ENCODE measurements around the gene RSBN1. TPM values are rescaled to one million over a fixed set of nuclear protein-coding genes. Genes with fewer than 3 reads are reported as not detected.
"Not testable (repeated sequence)": the region's sequence is repeated elsewhere in the genome, so short reads cannot be mapped to it uniquely, and the experiment has no call there.

Gene RSBN1
- total RNA-seq, 4 donors from 2014 or later, result 17.1 to 29.1 (median 22.2) TPM

DNA sequence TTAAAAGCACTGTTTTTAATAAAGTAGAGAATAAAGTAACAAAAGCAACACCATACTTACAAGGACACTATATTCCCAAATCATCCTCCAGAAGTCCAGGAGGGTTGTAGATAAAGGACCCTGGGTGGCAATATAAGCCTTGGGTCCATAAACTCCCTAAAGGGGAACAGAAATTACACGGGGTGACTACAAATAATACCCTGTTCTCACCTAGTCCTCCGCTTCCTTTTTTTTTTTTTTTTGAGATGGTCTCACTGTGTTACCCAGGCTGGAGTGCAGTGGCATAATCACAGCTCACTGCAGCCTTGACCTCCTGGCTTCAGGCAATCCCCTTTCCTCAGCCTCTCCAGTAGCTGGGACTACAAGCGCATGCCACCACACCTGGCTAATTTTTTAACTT lies 46.1 kb upstream of the RSBN1 start:
- 84% methylated on average over 3 of the region's 3 CpGs for WGBS
- Histone ChIP-seq H3K27me3 (no peaks in the 10 kb centered on the region), H3K4me3 (no peak overlapping the region), H3K27ac (no peak overlapping the region), H3K9me3 (no peaks in the 10 kb centered on the region), H3K4me1 (peaks cover 3% of the 10 kb centered on the region), H3K36me3 (no peaks in the 10 kb centered on the region)
- no peak for DNase-seq (ENCODE audit: low spot score in 2 of 2)
- TF ChIP-seq EP300 (IDR thresholded peaks at IDR 0.05) (no peak), POLR2AphosphoS5 (IDR thresholded peaks at IDR 0.05) (no peak), POLR2A (IDR thresholded peaks at IDR 0.05) (no peak)
- TF ChIP-seq, protein P1, sequence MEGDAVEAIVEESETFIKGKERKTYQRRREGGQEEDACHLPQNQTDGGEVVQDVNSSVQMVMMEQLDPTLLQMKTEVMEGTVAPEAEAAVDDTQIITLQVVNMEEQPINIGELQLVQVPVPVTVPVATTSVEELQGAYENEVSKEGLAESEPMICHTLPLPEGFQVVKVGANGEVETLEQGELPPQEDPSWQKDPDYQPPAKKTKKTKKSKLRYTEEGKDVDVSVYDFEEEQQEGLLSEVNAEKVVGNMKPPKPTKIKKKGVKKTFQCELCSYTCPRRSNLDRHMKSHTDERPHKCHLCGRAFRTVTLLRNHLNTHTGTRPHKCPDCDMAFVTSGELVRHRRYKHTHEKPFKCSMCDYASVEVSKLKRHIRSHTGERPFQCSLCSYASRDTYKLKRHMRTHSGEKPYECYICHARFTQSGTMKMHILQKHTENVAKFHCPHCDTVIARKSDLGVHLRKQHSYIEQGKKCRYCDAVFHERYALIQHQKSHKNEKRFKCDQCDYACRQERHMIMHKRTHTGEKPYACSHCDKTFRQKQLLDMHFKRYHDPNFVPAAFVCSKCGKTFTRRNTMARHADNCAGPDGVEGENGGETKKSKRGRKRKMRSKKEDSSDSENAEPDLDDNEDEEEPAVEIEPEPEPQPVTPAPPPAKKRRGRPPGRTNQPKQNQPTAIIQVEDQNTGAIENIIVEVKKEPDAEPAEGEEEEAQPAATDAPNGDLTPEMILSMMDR (IDR thresholded peaks at IDR 0.05), result no peak

DNA sequence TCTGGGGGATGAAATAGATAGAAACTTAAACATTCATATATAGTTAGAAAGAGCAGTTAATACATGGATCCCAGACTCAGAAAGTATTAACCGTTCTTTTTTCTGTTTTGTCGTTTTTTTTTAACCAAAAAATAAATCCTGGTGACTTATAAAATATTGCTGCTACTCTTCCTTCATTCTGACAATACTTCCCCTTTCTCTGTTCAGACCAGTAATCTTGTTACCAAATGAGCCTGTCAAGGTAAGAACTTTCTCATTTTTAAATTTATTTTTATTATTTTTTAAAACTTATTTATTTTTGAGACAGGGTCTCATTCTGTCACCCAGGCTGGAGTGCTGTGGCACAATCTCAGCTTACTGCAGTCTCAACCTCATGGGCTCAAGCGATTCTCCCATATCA lies 45.5 kb upstream of the RSBN1 start:
- Histone ChIP-seq H3K9me3 (no peaks in the 10 kb centered on the region), H3K27ac (no peak overlapping the region), H3K36me3 (no peaks in the 10 kb centered on the region), H3K27me3 (no peaks in the 10 kb centered on the region), H3K4me3 (no peak overlapping the region), H3K4me1 (peaks cover 3% of the 10 kb centered on the region)
- TF ChIP-seq POLR2A (IDR thresholded peaks at IDR 0.05), result no peak
- TF ChIP-seq, protein P1 (IDR thresholded peaks at IDR 0.05), result no peak
- no peak for TF ChIP-seq EP300 (IDR thresholded peaks at IDR 0.05)
- no peak for TF ChIP-seq POLR2AphosphoS5 (IDR thresholded peaks at IDR 0.05)
- DNase-seq (ENCODE audit: low spot score in 2 of 2), result no peak
- WGBS, result 76% methylated on average over 3 of the region's 3 CpGs

DNA sequence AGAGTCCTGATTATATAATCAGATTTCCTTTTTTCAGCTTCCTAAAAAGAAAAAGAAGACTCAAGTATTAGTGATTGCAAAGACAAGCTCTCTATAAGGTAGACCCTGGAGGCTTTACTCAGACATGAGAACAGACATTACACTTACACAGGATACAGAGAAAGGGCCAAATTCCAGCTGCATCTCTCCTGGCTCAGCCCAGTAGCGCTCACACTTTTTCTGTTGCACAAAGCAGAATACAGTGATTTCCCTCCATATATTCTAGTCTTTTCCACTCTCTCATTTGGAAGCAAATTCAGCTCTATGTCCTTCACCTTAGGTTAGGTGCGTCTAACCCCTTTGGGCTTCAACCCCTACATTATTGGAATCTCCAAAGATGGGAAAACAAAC lies 44.1 kb upstream of the RSBN1 start:
- no peaks in the 10 kb centered on the region for H3K36me3 ChIP-seq
- H3K4me1 ChIP-seq, result peaks cover 3% of the 10 kb centered on the region
- no peaks in the 10 kb centered on the region for H3K9me3 ChIP-seq
- H3K4me3 ChIP-seq, result no peak overlapping the region
- H3K27ac ChIP-seq, result no peak overlapping the region
- 90% methylated on average over 2 of the region's 2 CpGs for WGBS
- H3K27me3 ChIP-seq, result no peaks in the 10 kb centered on the region
- no peak for DNase-seq (ENCODE audit: low spot score in 2 of 2)
- TF ChIP-seq EP300 (IDR thresholded peaks at IDR 0.05) (no peak), POLR2A (IDR thresholded peaks at IDR 0.05) (no peak), POLR2AphosphoS5 (IDR thresholded peaks at IDR 0.05) (no peak)
- TF ChIP-seq, protein P1 (IDR thresholded peaks at IDR 0.05), result no peak

DNA sequence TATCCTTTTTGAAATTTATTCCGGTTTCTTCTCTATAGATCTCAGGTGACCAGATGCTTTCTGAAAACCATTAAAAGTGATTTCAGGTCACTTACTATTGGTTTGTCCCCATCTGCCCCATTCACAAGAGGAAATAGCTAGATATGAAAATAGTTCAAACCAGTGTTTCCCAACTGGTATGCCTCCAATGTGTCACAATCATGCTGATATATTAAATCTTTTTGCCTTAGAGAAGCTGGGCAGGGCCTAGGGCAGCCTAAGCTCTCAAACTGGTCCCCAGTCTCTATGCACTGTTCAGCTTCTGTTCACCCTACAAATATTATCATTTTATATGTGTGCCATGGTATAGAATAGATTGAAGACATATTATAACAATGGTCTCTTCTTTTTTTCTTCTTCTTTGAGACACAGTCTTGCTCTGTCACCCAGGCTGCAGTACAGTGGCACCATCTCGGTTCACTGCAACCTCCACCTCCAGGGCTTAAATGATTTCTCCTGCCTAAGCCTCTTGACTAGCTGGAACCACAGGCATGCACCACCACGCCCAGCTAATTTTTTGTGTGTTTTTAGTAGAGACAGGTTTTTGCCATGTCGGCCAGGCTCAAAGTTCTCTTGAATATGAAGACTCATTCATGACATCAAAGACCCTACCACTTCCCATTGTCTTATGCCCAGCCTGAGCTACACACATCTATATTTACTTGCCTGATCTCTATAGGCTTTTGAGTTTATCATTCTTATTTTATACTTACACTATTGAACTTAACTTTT lies 43.5 kb upstream of the RSBN1 start:
- Histone ChIP-seq H3K27me3 (no peaks in the 10 kb centered on the region), H3K4me3 (no peak overlapping the region), H3K36me3 (no peaks in the 10 kb centered on the region), H3K27ac (no peak overlapping the region), H3K9me3 (no peaks in the 10 kb centered on the region), H3K4me1 (peaks cover 3% of the 10 kb centered on the region)
- DNase-seq (ENCODE audit: low spot score in 2 of 2), result no peak
- no peak for TF ChIP-seq EP300 (IDR thresholded peaks at IDR 0.05)
- TF ChIP-seq, protein P1 (IDR thresholded peaks at IDR 0.05), result no peak
- no peak for TF ChIP-seq POLR2AphosphoS5 (IDR thresholded peaks at IDR 0.05)
- TF ChIP-seq POLR2A (IDR thresholded peaks at IDR 0.05), result no peak
- 72% methylated on average over 4 of the region's 4 CpGs for WGBS

DNA sequence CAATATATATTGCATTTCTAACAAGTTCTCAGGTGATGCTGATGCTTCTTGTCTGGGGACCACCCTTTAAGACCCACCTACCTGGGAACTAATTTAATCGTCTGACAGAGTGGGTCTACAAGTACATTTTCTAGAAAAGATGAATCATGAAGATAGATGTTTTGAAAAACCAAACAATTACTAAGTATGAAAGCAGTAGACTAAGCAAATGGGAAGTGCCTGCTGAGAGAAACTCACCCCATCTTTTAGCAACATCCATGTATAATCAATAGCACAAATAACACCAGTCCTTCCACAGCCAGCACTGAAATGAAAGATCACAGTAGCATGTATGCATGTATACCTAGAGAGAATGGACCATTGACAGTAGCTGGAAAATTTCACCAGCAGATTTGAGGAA lies 42.0 kb upstream of the RSBN1 start:
- WGBS, result 95% methylated on average over 1 of the region's 1 CpG
- no peak overlapping the region for H3K27ac ChIP-seq
- TF ChIP-seq EP300 (IDR thresholded peaks at IDR 0.05), result no peak
- H3K9me3 ChIP-seq, result no peaks in the 10 kb centered on the region
- no peaks in the 10 kb centered on the region for H3K36me3 ChIP-seq
- H3K27me3 ChIP-seq, result no peaks in the 10 kb centered on the region
- DNase-seq (ENCODE audit: low spot score in 2 of 2), result no peak
- H3K4me3 ChIP-seq, result no peak overlapping the region
- no peaks in the 10 kb centered on the region for H3K4me1 ChIP-seq

DNA sequence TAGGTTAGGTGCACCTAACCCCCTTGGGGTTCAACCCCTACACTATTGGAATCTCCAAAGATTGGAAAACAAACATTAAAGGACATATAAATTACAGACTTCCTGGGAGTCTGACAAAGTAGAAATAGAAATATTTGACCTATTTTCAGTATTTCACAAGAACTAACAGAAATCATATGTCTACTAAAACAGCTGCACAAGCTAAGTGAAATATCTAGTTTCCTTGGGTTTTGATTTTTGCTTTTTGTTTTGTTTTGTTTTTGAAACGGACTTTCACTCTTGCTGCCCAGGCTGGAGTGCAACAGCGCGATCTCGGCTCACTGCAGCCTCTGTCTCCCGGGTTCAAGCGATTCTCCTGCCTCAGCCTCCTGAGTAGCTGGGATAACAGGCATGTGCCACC lies 40.4 kb upstream of the RSBN1 start:
- H3K4me1 ChIP-seq; H3K36me3 ChIP-seq; H3K27me3 ChIP-seq; DNase-seq (ENCODE audit: low spot score in 2 of 2); H3K9me3 ChIP-seq; H3K27ac ChIP-seq; H3K4me3 ChIP-seq: not testable (repeated sequence)
- 77% methylated on average over 6 of the region's 6 CpGs for WGBS
